ENCODE data around the gene LMNA.

The LMNA gene

GRCh38 chr1:156106624-156107488 is 7.7 kb upstream of the LMNA start:
- DNase-seq (ENCODE audit: extremely low read depth, low read depth): no peak
- no peak for TF ChIP-seq CTCF (IDR thresholded peaks at IDR 0.05; ENCODE audit: low read depth, low read length)

- TF ChIP-seq CTCF (IDR thresholded peaks at IDR 0.05; ENCODE audit: low read depth, low read length): no peak
- no peak for DNase-seq (ENCODE audit: extremely low read depth, low read depth)
Observed at GRCh38 chr1:156108057-156108456, 6.5 kb upstream of the LMNA start.

GRCh38 chr1:156108664-156109241 is 5.8 kb upstream of the LMNA start:
- DNase-seq (ENCODE audit: extremely low read depth, low read depth): no peak
- no peak for TF ChIP-seq CTCF (IDR thresholded peaks at IDR 0.05; ENCODE audit: low read depth, low read length)

GRCh38 chr1:156110252-156110651 is 4.3 kb upstream of the LMNA start:
- TF ChIP-seq CTCF (IDR thresholded peaks at IDR 0.05; ENCODE audit: low read depth, low read length): no peak

GRCh38 chr1:156111355-156111962 is 3.1 kb upstream of the LMNA start:
- no peak for DNase-seq (ENCODE audit: extremely low read depth, low read depth)
- TF ChIP-seq CTCF (IDR thresholded peaks at IDR 0.05; ENCODE audit: low read depth, low read length): no peak

More at GRCh38 chr1:156110252-156110651, 4.3 kb upstream of the LMNA start:
- no peak for DNase-seq (ENCODE audit: extremely low read depth, low read depth)

GRCh38 chr1:156112276-156113137 is 2.0 kb upstream of the LMNA start:
- DNase-seq (ENCODE audit: extremely low read depth, low read depth): no peak

More at GRCh38 chr1:156112276-156113137, 2.0 kb upstream of the LMNA start:
- TF ChIP-seq CTCF (IDR thresholded peaks at IDR 0.05; ENCODE audit: low read depth, low read length): no peak
